C4-2B (cell line): ENCODE measurements around the gene RNF225.

Experiments
- H3K27ac ChIP-seq: fragments of 450-650 bp; 2 replicates; pipeline ENCODE4 v1.5.1; 2017
- ZFX ChIP-seq: fragments of 450-650 bp; IDR thresholded peaks from 2 replicates; pipeline ENCODE4 v1.6.1; 2017
- TF ChIP-seq, protein P1 (sequence below): fragments of 450-650 bp; conservative IDR thresholded peaks from 2 replicates; pipeline ENCODE4 v1.5.1; 2017; ENCODE audit warnings: mild to moderate bottlenecking

The RNF225 gene

DNA sequence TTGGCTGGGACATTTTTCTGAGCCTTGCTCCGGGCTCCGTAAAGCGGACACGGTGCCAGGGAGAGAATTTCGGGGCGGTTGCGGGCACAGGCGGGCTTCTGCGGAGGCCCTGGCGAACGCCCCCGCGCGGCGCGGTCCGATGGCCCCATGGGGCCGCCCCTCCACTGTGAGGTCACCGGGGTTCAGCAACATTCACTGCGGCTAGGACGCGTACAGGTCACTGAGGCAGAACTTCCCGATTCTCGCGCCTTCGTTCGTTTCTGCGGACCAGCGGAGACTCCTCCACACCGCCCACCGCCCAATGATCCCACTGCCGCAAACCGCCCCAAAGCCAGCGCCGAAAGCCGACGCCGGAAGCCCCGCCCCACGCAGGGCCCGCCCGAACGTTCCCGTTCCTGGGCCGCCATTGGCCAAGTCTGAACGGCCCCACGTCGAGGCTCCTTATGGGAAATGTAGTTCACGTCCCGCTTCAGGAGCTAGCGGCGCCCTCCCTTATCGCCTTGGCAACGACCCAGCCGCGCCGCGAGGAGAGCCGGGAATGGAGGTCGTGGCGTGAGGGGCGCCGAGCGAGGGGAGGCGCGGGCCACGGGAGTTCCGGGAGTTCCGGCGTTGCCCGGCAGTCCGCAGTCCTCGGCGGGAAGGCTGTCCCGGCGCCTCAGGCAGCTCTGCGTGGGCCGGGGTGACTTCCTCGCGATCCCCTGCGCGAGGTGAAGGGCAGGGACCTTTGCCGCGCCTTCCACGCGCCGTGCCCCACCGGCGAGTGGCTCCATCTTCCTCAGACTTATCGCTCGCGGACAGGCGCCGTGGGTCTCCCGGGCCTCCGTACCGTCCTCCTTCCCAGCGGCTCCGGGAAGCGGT, 12.9 kb downstream of the RNF225 start, which contains the start of gene ZNF584:
Gene ZNF584 (plus strand): TSS at position 498 of the 858 bp plus-strand sequence. CDS start 499 bp downstream, outside the sequence.
- peak within 1 kb of the TSS; percentile 88 for H3K27ac ChIP-seq
- no peak for TF ChIP-seq ZFX
- TF ChIP-seq, protein P1, sequence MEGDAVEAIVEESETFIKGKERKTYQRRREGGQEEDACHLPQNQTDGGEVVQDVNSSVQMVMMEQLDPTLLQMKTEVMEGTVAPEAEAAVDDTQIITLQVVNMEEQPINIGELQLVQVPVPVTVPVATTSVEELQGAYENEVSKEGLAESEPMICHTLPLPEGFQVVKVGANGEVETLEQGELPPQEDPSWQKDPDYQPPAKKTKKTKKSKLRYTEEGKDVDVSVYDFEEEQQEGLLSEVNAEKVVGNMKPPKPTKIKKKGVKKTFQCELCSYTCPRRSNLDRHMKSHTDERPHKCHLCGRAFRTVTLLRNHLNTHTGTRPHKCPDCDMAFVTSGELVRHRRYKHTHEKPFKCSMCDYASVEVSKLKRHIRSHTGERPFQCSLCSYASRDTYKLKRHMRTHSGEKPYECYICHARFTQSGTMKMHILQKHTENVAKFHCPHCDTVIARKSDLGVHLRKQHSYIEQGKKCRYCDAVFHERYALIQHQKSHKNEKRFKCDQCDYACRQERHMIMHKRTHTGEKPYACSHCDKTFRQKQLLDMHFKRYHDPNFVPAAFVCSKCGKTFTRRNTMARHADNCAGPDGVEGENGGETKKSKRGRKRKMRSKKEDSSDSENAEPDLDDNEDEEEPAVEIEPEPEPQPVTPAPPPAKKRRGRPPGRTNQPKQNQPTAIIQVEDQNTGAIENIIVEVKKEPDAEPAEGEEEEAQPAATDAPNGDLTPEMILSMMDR, result no peak; the same call in 1 of the 2 replicates

DNA sequence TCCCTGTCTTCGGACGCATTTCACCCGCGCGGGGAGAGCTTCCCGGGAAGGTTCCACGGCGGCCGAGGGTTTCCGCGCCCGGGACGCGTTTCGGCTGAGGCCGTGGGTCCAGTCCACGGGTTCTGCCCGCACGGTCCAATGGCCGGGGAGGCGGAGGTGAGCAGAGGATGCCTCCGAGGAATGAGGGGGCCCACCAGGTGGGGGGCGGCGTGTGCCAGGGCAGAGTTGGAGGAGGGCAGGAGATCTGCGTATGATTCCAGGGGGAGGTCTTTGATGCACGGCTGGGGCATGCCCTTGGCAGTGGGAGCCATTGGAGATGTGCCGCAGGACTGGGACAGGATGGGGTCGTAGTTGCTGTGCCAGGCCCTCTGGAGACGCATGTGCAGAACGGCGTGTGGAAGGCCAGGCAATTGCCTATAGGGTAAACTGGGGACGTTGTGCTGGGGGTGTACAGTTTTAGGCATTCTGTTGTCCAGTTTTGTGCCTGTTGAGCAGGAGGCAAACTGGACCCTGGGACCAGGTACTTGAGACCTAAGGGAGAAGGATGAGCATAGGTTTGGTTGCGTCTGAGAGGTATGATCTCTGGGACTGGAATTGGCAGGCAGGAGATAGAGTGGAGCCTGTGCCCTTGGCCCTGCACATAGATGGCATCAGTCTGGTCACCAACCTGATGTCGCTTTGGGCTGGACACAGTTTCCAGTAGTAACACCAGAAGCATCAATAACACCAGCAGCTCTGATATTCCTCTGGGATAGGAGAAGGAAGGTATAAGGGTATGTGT, 13.7 kb downstream of the RNF225 start:
- TF ChIP-seq, protein P1, result no peak
- TF ChIP-seq ZFX, result peak; percentile 72
- H3K27ac ChIP-seq, result peak overlapping the region; percentile 88

DNA sequence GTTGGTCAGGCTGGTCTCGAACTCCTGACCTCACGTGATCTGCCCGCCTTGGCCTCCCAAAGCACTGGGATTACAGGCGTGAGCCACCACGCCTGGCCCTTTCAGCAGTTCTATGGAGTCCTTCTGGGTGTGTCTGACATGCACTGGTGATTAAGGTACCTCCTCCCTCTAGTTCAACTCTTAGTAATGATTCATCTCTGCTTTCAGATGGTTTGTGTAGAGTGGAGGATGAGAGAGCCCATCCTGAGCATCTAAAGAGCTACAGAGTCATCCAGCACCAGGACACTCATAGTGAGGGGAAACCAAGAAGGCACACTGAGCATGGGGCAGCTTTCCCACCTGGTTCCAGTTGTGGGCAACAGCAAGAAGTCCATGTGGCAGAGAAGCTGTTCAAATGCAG, 21.1 kb downstream of the RNF225 start:
- no peak for TF ChIP-seq ZFX
- TF ChIP-seq, protein P1, result no peak
- H3K27ac ChIP-seq, result no peak overlapping the region

DNA sequence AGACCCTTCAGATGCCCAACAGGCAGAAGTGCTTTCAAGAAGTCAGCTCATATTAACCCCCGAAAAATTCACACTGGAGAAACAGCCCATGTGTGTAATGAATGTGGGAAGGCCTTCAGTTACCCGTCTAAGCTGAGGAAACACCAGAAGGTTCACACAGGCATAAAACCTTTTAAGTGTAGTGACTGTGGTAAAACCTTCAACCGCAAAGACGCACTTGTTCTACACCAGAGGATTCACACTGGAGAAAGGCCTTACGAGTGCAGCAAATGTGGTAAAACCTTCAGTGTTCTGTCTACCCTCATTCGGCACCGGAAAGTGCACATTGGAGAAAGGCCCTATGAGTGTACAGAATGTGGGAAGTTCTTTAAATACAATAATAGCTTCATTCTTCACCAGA, 21.6 kb downstream of the RNF225 start:
- no peak overlapping the region for H3K27ac ChIP-seq
- no peak for TF ChIP-seq ZFX
- TF ChIP-seq, protein P1, result no peak

DNA sequence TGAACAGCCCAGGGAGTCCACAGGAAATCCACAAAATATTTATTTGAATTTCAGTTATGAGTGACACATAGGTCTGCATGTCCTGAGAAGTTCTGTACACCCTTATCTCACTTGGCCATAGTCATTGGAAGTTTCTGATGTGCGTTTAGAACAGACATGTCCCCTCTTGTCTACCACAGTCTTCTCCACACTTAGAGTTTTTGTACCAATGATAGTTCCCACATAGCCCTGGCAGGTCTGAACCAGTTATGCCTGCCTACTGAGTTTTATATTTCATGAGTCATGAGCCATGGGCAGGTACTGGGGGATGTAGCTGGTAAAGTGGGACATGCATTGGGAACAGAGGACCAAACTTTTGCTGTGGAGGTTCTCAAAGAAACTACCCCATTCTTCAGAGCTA, 33.2 kb downstream of the RNF225 start:
- no peak for TF ChIP-seq ZFX
- TF ChIP-seq, protein P1, result no peak
- H3K27ac ChIP-seq, result no peak overlapping the region

DNA sequence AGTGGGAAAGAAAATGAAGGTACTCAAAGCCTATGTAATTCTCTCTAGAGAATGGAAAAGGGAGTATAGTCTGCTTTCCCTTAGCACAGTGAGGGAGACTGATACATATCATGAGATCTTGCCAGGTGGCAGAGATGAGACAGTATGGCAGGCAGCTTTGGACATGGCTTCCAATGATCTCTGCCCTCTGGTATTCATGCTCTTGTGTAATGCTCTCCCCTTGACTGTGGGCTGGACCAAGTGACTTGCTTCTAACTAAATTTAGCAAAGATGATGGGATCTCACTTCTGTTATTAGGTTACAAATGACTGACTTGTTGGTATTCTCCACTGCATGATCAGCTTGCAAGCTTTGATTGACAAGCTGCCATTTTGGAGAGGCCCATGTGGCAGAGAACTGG, 34.3 kb downstream of the RNF225 start:
- TF ChIP-seq ZFX, result no peak
- TF ChIP-seq, protein P1, result no peak
- H3K27ac ChIP-seq, result no peak overlapping the region

DNA sequence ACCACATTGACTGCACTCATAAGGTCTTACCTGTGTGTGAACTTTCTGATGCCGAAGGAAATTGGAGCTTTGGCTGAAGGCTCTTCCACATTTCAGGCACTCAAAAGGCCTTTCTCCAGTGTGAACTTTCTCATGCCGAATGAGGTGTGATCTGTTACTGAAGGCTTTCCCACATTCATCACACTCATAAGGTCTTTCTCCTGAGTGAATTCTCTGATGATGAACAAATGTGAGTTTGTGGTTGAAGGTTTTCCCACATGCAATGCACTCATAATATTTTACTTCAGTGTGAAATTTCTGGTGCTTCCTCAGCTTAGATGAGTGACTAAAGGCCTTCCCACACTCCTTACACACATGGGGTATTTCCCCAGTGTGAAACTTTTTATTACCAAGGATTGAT, 38.8 kb downstream of the RNF225 start:
- no peak overlapping the region for H3K27ac ChIP-seq
- TF ChIP-seq, protein P1, result no peak
- TF ChIP-seq ZFX, result no peak
